K562 (cell line): ENCODE measurements around the gene CEP192. TPM values are rescaled to one million over a fixed set of nuclear protein-coding genes. Genes with fewer than 3 reads are reported as not detected.

Experiments used
- CBFA2T2 ChIP-seq: fragments of 450-650 bp; conservative IDR thresholded peaks from 2 replicates; pipeline ENCODE4 v1.6.1; 2017; ENCODE audit warnings: mild to moderate bottlenecking
- CBX2 ChIP-seq: fragments of 200-600 bp; sonication (generic); IDR thresholded peaks from one replicate; pipeline ENCODE4 v1.6.1; 2012; ENCODE audit warnings: mild to moderate bottlenecking, low read length, inconsistent platforms; ENCODE audit not compliant: insufficient read depth, poor library complexity, severe bottlenecking
- ELF1 ChIP-seq: fragments of 200-800 bp; sonication (Bioruptor generic); IDR thresholded peaks from 2 replicates; pipeline ENCODE4 v1.6.1; 2016; ENCODE audit warnings: missing genetic modification characterization, missing compliant biosample characterization
- FOXP1 ChIP-seq: sonication (generic); formaldehyde crosslinking; IDR thresholded peaks from 2 replicates; pipeline ENCODE4 v1.8.0; 2022; ENCODE audit warnings: mild to moderate bottlenecking, missing genetic modification reagents
- MTA3 ChIP-seq: fragments of 450-650 bp; formaldehyde crosslinking; IDR thresholded peaks from 2 replicates; pipeline ENCODE4 v1.6.1; 2017; ENCODE audit warnings: mild to moderate bottlenecking, borderline replicate concordance
- NCOA1 ChIP-seq: fragments of 450-650 bp; IDR thresholded peaks from 2 replicates; pipeline ENCODE4 v1.6.1; 2016; ENCODE audit warnings: low read depth
- NR2C2 ChIP-seq, 2 experiments: fragments of 200-800 bp in 1 of 2; sonication (Bioruptor generic) in 1 of 2; sonication (generic) in 1 of 2; formaldehyde crosslinking in 1 of 2; IDR thresholded peaks; 2 replicates each; pipeline versions ENCODE4 v1.6.1 to v1.8.0; 2016 to 2022; ENCODE audit warnings: mild to moderate bottlenecking in 1 of 2, missing compliant biosample characterization in 1 of 2, missing genetic modification characterization in 1 of 2, missing genetic modification reagents in 1 of 2
- PRMT5 ChIP-seq: sonication (generic); formaldehyde crosslinking; IDR thresholded peaks from 2 replicates; pipeline ENCODE4 v1.5.0; 2020; ENCODE audit warnings: missing genetic modification reagents
- PTTG1 ChIP-seq: fragments of 450-650 bp; IDR thresholded peaks from 2 replicates; pipeline ENCODE4 v1.6.1; 2016; ENCODE audit warnings: low read depth, mild to moderate bottlenecking, missing genetic modification characterization, missing compliant biosample characterization
- RNF2 ChIP-seq: sonication (generic); IDR thresholded peaks from 2 replicates; pipeline ENCODE4 v1.6.1; 2016
- SIN3A ChIP-seq, 2 experiments: fragments of 150-350 bp in 1 of 2; IDR thresholded peaks; 2 replicates each; pipeline ENCODE4 v1.6.1; 2011 to 2016; ENCODE audit warnings: borderline replicate concordance in 2 of 2, low read depth in 2 of 2, low read length in 2 of 2, mild to moderate bottlenecking in 2 of 2, moderate library complexity in 2 of 2; ENCODE audit not compliant: control insufficient read depth in 1 of 2
- ZNF217 ChIP-seq: sonication (generic); formaldehyde crosslinking; IDR thresholded peaks from 2 replicates; pipeline ENCODE4 v1.8.0; 2022; ENCODE audit warnings: mild to moderate bottlenecking, missing genetic modification reagents
- ZNF239 ChIP-seq: fragments of 250-450 bp; sonication (Bioruptor Pico); IDR thresholded peaks from 2 replicates; pipeline ENCODE4 v1.4.0; 2020; ENCODE audit warnings: mild to moderate bottlenecking
- ZNF384 ChIP-seq: IDR thresholded peaks from 2 replicates; pipeline ENCODE4 v1.6.1; 2012; ENCODE audit warnings: low read depth, low read length, improper control_type of control experiment
- ZNF586 ChIP-seq: fragments of 450-650 bp; formaldehyde crosslinking; conservative IDR thresholded peaks from 2 replicates; pipeline ENCODE4 v1.4.0; 2020; ENCODE audit warnings: mild to moderate bottlenecking, moderate library complexity
- polyA plus RNA-seq, 8 experiments: library from polyadenylated mRNA; depleted of rRNA in 4 of 8; stranded (reverse) in 5 of 8; unstranded in 3 of 8; fragments of >200 nt; fragmentation: Nextera tagmentation in 2 of 8; fragmentation: Illumina TruSeq in 1 of 8; extraction: Ambion mirVana in 2 of 8; extraction: Trizol in 1 of 8; gene quantifications; 2 replicates each; pipeline versions ENCODE4 v1.2.1 to v1.2.3, GENCODE V29; 2011 to 2014; ENCODE audit warnings: inconsistent platforms in 1 of 8, missing spikeins in 1 of 8
- total RNA-seq, 7 experiments: library from RNA; depleted of rRNA in 6 of 7; stranded (reverse); fragments of >200 nt in 6 of 7; fragmentation: Illumina TruSeq in 2 of 7; extraction: Trizol in 2 of 7; gene quantifications; 2 replicates each; pipeline versions ENCODE4 v1.2.1 to v1.2.3, GENCODE V29; 2011 to 2021; ENCODE audit warnings: low replicate concordance in 1 of 7
- TF ChIP-seq, protein P1 (sequence below): fragments of 250-450 bp; sonication (Bioruptor Pico); IDR thresholded peaks from 2 replicates; pipeline ENCODE4 v1.8.0; 2021; ENCODE audit warnings: mild to moderate bottlenecking, moderate library complexity
- TF ChIP-seq, protein P2 (sequence below), 2 experiments: fragments of 450-650 bp; conservative IDR thresholded peaks; 2 replicates each; pipeline ENCODE4 v1.6.1; 2017; ENCODE audit warnings: mild to moderate bottlenecking in 2 of 2, moderate library complexity in 2 of 2
- TF ChIP-seq, protein P3 (sequence below): sonication (generic); formaldehyde crosslinking; IDR thresholded peaks from 2 replicates; pipeline ENCODE4 v1.8.0; 2022; ENCODE audit warnings: mild to moderate bottlenecking, low read depth, missing genetic modification reagents
- TF ChIP-seq, protein P4 (sequence below), 2 experiments: fragments of 450-650 bp in 1 of 2; sonication (generic) in 1 of 2; formaldehyde crosslinking in 1 of 2; IDR thresholded peaks in 1 of 2; conservative IDR thresholded peaks in 1 of 2; 2 replicates each; pipeline versions ENCODE4 v1.6.1 to v1.8.1; 2016 to 2023; ENCODE audit warnings: mild to moderate bottlenecking in 2 of 2, moderate library complexity in 2 of 2, inconsistent platforms in 1 of 2, missing genetic modification reagents in 1 of 2

Gene CEP192
- total and polyA plus RNA-seq, 9 of the 15 experiments (the other 6 are each of a cell fraction or from before 2014, with no cell fraction given): 14.4 to 54.4 (median 35.8) TPM

GRCh38 chr18:12948050-12948804 lies 42.9 kb upstream of the CEP192 start (continued):
- TF ChIP-seq, protein P1, sequence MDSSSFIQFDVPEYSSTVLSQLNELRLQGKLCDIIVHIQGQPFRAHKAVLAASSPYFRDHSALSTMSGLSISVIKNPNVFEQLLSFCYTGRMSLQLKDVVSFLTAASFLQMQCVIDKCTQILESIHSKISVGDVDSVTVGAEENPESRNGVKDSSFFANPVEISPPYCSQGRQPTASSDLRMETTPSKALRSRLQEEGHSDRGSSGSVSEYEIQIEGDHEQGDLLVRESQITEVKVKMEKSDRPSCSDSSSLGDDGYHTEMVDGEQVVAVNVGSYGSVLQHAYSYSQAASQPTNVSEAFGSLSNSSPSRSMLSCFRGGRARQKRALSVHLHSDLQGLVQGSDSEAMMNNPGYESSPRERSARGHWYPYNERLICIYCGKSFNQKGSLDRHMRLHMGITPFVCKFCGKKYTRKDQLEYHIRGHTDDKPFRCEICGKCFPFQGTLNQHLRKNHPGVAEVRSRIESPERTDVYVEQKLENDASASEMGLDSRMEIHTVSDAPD (CRISPR knock-in tag): 0 out of 2 replicates have a peak, but pooled peaks have one; percentile 12
- TF ChIP-seq ZNF239 (CRISPR knock-in tag) (no peak; the same call in 1 of the 2 replicates), CBFA2T2 (no peak), NR2C2 (CRISPR knock-in tag; IDR thresholded peaks at IDR 0.05) (peak; percentile 67; the same call in 1 of the 2 replicates), NR2C2 (tag; IDR thresholded peaks at IDR 0.05) (peak; percentile 94), NCOA1 (peak; percentile 29; the same call in 1 of the 2 replicates), ZNF217 (CRISPR knock-in tag) (0 out of 2 replicates have a peak, but pooled peaks have one; percentile 42), CBX2 (no peak), ELF1 (peak; percentile 78), PRMT5 (CRISPR knock-in tag) (0 out of 2 replicates have a peak, but pooled peaks have one; percentile 42), PTTG1 (tag) (peak; percentile 20; the same call in 1 of the 2 replicates), FOXP1 (CRISPR knock-in tag) (peak; percentile 95), MTA3 (peak; percentile 86; the same call in 1 of the 2 replicates), SIN3A (IDR thresholded peaks at IDR 0.05; ENCODE audit: borderline replicate concordance in 2 of 2, control insufficient read depth in 1 of 2, low read depth in 2 of 2, low read length in 2 of 2) (peak in 1 of 2 experiments; percentile 60; a peak in 2 of 4 replicates), RNF2 (peak; percentile 84), ZNF384 (peak; percentile 5; the same call in 1 of the 2 replicates), ZNF586 (CRISPR knock-in tag) (peak; percentile 71; the same call in 1 of the 2 replicates)
- TF ChIP-seq, protein P2, sequence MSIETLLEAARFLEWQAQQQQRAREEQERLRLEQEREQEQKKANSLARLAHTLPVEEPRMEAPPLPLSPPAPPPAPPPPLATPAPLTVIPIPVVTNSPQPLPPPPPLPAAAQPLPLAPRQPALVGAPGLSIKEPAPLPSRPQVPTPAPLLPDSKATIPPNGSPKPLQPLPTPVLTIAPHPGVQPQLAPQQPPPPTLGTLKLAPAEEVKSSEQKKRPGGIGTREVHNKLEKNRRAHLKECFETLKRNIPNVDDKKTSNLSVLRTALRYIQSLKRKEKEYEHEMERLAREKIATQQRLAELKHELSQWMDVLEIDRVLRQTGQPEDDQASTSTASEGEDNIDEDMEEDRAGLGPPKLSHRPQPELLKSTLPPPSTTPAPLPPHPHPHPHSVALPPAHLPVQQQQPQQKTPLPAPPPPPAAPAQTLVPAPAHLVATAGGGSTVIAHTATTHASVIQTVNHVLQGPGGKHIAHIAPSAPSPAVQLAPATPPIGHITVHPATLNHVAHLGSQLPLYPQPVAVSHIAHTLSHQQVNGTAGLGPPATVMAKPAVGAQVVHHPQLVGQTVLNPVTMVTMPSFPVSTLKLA (conservative IDR thresholded peaks at IDR 0.05): peak; percentile 83 to 91
- TF ChIP-seq, protein P3, sequence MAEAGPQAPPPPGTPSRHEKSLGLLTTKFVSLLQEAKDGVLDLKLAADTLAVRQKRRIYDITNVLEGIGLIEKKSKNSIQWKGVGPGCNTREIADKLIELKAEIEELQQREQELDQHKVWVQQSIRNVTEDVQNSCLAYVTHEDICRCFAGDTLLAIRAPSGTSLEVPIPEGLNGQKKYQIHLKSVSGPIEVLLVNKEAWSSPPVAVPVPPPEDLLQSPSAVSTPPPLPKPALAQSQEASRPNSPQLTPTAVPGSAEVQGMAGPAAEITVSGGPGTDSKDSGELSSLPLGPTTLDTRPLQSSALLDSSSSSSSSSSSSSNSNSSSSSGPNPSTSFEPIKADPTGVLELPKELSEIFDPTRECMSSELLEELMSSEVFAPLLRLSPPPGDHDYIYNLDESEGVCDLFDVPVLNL: peak; percentile 45; the same call in 1 of the 2 replicates
- TF ChIP-seq, protein P4, sequence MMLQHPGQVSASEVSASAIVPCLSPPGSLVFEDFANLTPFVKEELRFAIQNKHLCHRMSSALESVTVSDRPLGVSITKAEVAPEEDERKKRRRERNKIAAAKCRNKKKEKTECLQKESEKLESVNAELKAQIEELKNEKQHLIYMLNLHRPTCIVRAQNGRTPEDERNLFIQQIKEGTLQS (IDR thresholded peaks at IDR 0.05): no peak
- TF ChIP-seq, protein P4 (CRISPR knock-in tag; conservative IDR thresholded peaks at IDR 0.05): peak; percentile 72; the same call in 1 of the 2 replicates
